ENCODE results near the gene CACNB1. TPM values are rescaled to one million over a fixed set of nuclear protein-coding genes. Genes with fewer than 3 reads are reported as not detected.

Gene CACNB1
- polyA plus RNA-seq, 1 donor from 2014 or later = 18.9 TPM

DNA sequence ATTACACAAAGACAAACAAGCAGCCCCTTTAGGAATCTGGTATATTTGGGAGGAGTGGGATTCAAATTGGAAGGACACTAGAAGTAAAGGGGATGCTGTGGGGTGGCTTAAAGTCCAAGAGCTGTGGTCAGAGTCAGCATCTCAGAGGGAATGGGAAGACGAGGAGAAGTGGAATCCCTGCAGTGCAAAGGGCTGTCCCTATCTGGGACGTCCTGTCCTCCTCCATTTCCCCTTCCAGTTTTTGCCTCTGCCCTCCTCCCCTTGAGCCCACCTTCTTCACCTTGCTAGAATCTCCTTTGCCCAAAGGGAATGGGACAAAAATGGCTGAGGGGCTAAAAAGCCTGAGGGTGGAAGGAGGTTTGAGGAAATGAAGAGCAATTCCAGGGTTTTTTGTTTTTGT lies 41.8 kb downstream of the CACNB1 start:
- no peaks in the 10 kb centered on the region for H3K36me3 ChIP-seq (ENCODE audit: insufficient read depth, low read length)
- H3F3A ChIP-seq (ENCODE audit: insufficient read depth, low read length, poor library complexity, severe bottlenecking) = no peaks in the 10 kb centered on the region
- no peak overlapping the region for H2AFZ ChIP-seq (ENCODE audit: low read depth, low read length)
- no peak overlapping the region for H3K27ac ChIP-seq (ENCODE audit: low read length)
- H4K20me1 ChIP-seq (ENCODE audit: insufficient read depth) = no peaks in the 10 kb centered on the region
- no peaks in the 10 kb centered on the region for H3K79me2 ChIP-seq (replicated peaks; ENCODE audit: insufficient read depth, low read length)
- H3K9me2 ChIP-seq (ENCODE audit: insufficient read depth, low read length) = no peaks in the 10 kb centered on the region
- no peak overlapping the region for H3K4me2 ChIP-seq (ENCODE audit: low read length)
- no peak overlapping the region for H3K4me3 ChIP-seq (ENCODE audit: low read length)
- H3K9ac ChIP-seq (ENCODE audit: low read length) = no peak overlapping the region
- H3K9me3 ChIP-seq (ENCODE audit: low read length) = no peaks in the 10 kb centered on the region
- no peak for TF ChIP-seq RAD21 (conservative IDR thresholded peaks at IDR 0.05)
- TF ChIP-seq POLR2AphosphoS5 (IDR thresholded peaks at IDR 0.05) = no peak
- TF ChIP-seq MXI1 (conservative IDR thresholded peaks at IDR 0.05; ENCODE audit: poor library complexity, severe bottlenecking) = no peak
- no peak for TF ChIP-seq EP300 (conservative IDR thresholded peaks at IDR 0.05; ENCODE audit: poor library complexity, severe bottlenecking)
- TF ChIP-seq EZH2 (IDR thresholded peaks at IDR 0.05; ENCODE audit: borderline replicate concordance, insufficient read depth, low read length, poor library complexity, severe bottlenecking) = no peak
- TF ChIP-seq SMC3 (conservative IDR thresholded peaks at IDR 0.05; ENCODE audit: poor library complexity) = no peak
- TF ChIP-seq REST (IDR thresholded peaks at IDR 0.05; ENCODE audit: borderline replicate concordance) = no peak
- TF ChIP-seq TAF1 (IDR thresholded peaks at IDR 0.05; ENCODE audit: low read depth) = no peak
- no peak for TF ChIP-seq CTCF (IDR thresholded peaks at IDR 0.05; ENCODE audit: poor library complexity, severe bottlenecking)
- peaks cover 7% of the 10 kb centered on the region for H3K27me3 ChIP-seq (ENCODE audit: insufficient read depth, low read depth, low read length)

GRCh38 chr17:39153599-39154051 lies 43.8 kb downstream of the CACNB1 start:
- no peaks in the 10 kb centered on the region for H3F3A ChIP-seq (ENCODE audit: insufficient read depth, low read length, poor library complexity, severe bottlenecking)
- H2AFZ ChIP-seq (ENCODE audit: low read depth, low read length) = no peak overlapping the region
- peaks cover 17% of the 10 kb centered on the region for H3K27me3 ChIP-seq (ENCODE audit: insufficient read depth, low read depth, low read length)
- no peaks in the 10 kb centered on the region for H4K20me1 ChIP-seq (ENCODE audit: insufficient read depth)
- no peak for TF ChIP-seq SMC3 (conservative IDR thresholded peaks at IDR 0.05; ENCODE audit: poor library complexity)
- peak; percentile 17 for TF ChIP-seq EP300 (conservative IDR thresholded peaks at IDR 0.05; ENCODE audit: poor library complexity, severe bottlenecking)
- TF ChIP-seq REST (IDR thresholded peaks at IDR 0.05; ENCODE audit: borderline replicate concordance) = peak; percentile 21
- peak overlapping the region; percentile 62 for H3K27ac ChIP-seq (ENCODE audit: low read length)
- no peaks in the 10 kb centered on the region for H3K9me2 ChIP-seq (ENCODE audit: insufficient read depth, low read length)
- peak overlapping the region; percentile 72 for H3K9ac ChIP-seq (ENCODE audit: low read length)
- no peaks in the 10 kb centered on the region for H3K9me3 ChIP-seq (ENCODE audit: low read length)
- H3K36me3 ChIP-seq (ENCODE audit: insufficient read depth, low read length) = no peaks in the 10 kb centered on the region
- H3K4me2 ChIP-seq (ENCODE audit: low read length) = peak overlapping the region; percentile 46
- no peaks in the 10 kb centered on the region for H3K79me2 ChIP-seq (replicated peaks; ENCODE audit: insufficient read depth, low read length)
- H3K4me3 ChIP-seq (ENCODE audit: low read length) = peak overlapping the region; percentile 97
